ENCODE results near the gene PADI2. TPM values are rescaled to one million over a fixed set of nuclear protein-coding genes. Genes with fewer than 3 reads are reported as not detected.

The PADI2 gene
- total RNA-seq, 4 donors from 2014 or later, result 2.4 to 12.2 (median 6.3) TPM

- no peaks in the 10 kb centered on the region for H3K9me3 ChIP-seq
- no peaks in the 10 kb centered on the region for H3K27me3 ChIP-seq
- TF ChIP-seq EP300 (IDR thresholded peaks at IDR 0.05) (no peak), CTCF (IDR thresholded peaks at IDR 0.05) (no peak), POLR2A (IDR thresholded peaks at IDR 0.05) (no peak)
- peaks cover 0 to 11% (median 0%) of the 10 kb centered on the region in 4 donors for H3K4me1 ChIP-seq
- no peak for DNase-seq (ENCODE audit: low spot score in 2 of 2)
- no peak overlapping the region for H3K4me3 ChIP-seq
- H3K27ac ChIP-seq, result no peak overlapping the region
- peaks cover 0 to 99% (median 50%) of the 10 kb centered on the region in 3 donors for H3K36me3 ChIP-seq
- 46 to 63% methylated on average over 4 of the region's 4 CpGs for WGBS, 2 donors
Measured at GRCh38 chr1:17023102-17023501, 96.1 kb downstream of the PADI2 start.

- no peak for DNase-seq (ENCODE audit: low spot score in 2 of 2)
- Histone ChIP-seq H3K27me3 (no peaks in the 10 kb centered on the region), H3K4me1 (no peaks in the 10 kb centered on the region), H3K36me3 (peaks cover 0 to 96% (median 44%) of the 10 kb centered on the region in 3 donors), H3K4me3 (no peak overlapping the region), H3K27ac (no peak overlapping the region), H3K9me3 (no peaks in the 10 kb centered on the region)
- 83 to 92% methylated on average over 10 of the region's 10 CpGs for WGBS, 2 donors
- TF ChIP-seq CTCF (IDR thresholded peaks at IDR 0.05) (no peak), EP300 (IDR thresholded peaks at IDR 0.05) (no peak), POLR2A (IDR thresholded peaks at IDR 0.05) (no peak)
Measured at GRCh38 chr1:17021896-17022295, 97.4 kb downstream of the PADI2 start.

- Histone ChIP-seq H3K27ac (no peak overlapping the region), H3K4me1 (peaks cover 0 to 11% (median 0%) of the 10 kb centered on the region in 4 donors), H3K36me3 (peaks cover 0 to 84% (median 36%) of the 10 kb centered on the region in 3 donors), H3K4me3 (no peak overlapping the region), H3K27me3 (no peaks in the 10 kb centered on the region), H3K9me3 (no peaks in the 10 kb centered on the region)
- TF ChIP-seq EP300 (IDR thresholded peaks at IDR 0.05) (no peak), POLR2A (IDR thresholded peaks at IDR 0.05) (no peak), CTCF (IDR thresholded peaks at IDR 0.05) (no peak)
- 89 to 100% methylated on average over 2 of the region's 2 CpGs for WGBS, 2 donors
- no peak for DNase-seq (ENCODE audit: low spot score in 2 of 2)
Measured at GRCh38 chr1:17020502-17020901, 98.7 kb downstream of the PADI2 start.

GRCh38 chr1:17018849-17019248 is 100.4 kb downstream of the PADI2 start:
- Histone ChIP-seq H3K36me3 (peaks cover 0 to 67% (median 36%) of the 10 kb centered on the region in 3 donors), H3K27me3 (no peaks in the 10 kb centered on the region), H3K4me3 (no peak overlapping the region), H3K27ac (no peak overlapping the region), H3K9me3 (no peaks in the 10 kb centered on the region), H3K4me1 (peaks cover 0 to 25% (median 3%) of the 10 kb centered on the region in 4 donors)
- DNase-seq (ENCODE audit: low spot score in 2 of 2), result no peak
- no peak for TF ChIP-seq CTCF (IDR thresholded peaks at IDR 0.05)
- no peak for TF ChIP-seq EP300 (IDR thresholded peaks at IDR 0.05)
- no peak for TF ChIP-seq POLR2A (IDR thresholded peaks at IDR 0.05)
- WGBS, 2 donors, result 45 to 50% methylated on average over 1 of the region's 1 CpG

GRCh38 chr1:17017435-17017834 is 101.8 kb downstream of the PADI2 start:
- 91 to 98% methylated on average over 7 of the region's 7 CpGs for WGBS, 2 donors

More at GRCh38 chr1:17017435-17017834, 101.8 kb downstream of the PADI2 start:
- Histone ChIP-seq H3K4me1 (peaks cover 0 to 39% (median 4%) of the 10 kb centered on the region in 4 donors), H3K27ac (no peak overlapping the region), H3K4me3 (no peak overlapping the region), H3K36me3 (peaks cover 0 to 53% (median 31%) of the 10 kb centered on the region in 3 donors), H3K27me3 (no peaks in the 10 kb centered on the region), H3K9me3 (no peaks in the 10 kb centered on the region)
- DNase-seq (ENCODE audit: low spot score in 2 of 2), result no peak
- TF ChIP-seq CTCF (IDR thresholded peaks at IDR 0.05), result no peak
- no peak for TF ChIP-seq EP300 (IDR thresholded peaks at IDR 0.05)
- no peak for TF ChIP-seq POLR2A (IDR thresholded peaks at IDR 0.05)

Other genes starting within 250 kb of the PADI2 start
- under 1 TPM; under 0.01 TPM for gene RNU1-2, start 223.5 kb downstream of the PADI2 start, total RNA-seq
- 100 to 1,000 TPM in 1 of 4 donors, 10 to 100 TPM in 3; 22.3 to 164 (median 68.4) TPM for gene CROCC, start 197.5 kb downstream of the PADI2 start, total RNA-seq
- 10 to 100 TPM in 3 of 4 donors, 1 to 10 TPM in 1; 5.9 to 26.6 (median 13.5) TPM for gene MFAP2, start 138.8 kb downstream of the PADI2 start, total RNA-seq
- gene ATP13A2, start 107.5 kb downstream of the PADI2 start, total RNA-seq, result 10 to 100 TPM; 29.7 to 64.2 (median 42.1) TPM
- 100 to 1,000 TPM in 1 of 4 donors, 10 to 100 TPM in 3; 79.6 to 130 (median 86.3) TPM for gene SDHB, start 65.4 kb downstream of the PADI2 start, total RNA-seq
- not detected for gene PADI1, start 85.7 kb upstream of the PADI2 start, total RNA-seq
- not detected for gene PADI3, start 129.6 kb upstream of the PADI2 start, total RNA-seq
- not detected for gene PADI4, start 188.7 kb upstream of the PADI2 start, total RNA-seq

Measured in tibial nerve (tissue), 4 donors.